Mesendoderm (in vitro differentiated cells): ENCODE measurements around the gene SLC18A2.

Experiments used
- DNase-seq: peaks from one replicate; pipeline ENCODE4 v3.0.0; 2013
- H2AK5ac ChIP-seq: 2 replicates; pipeline ENCODE4 v1.6.1; 2013; ENCODE audit warnings: low read length, inconsistent platforms
- H2BK120ac ChIP-seq: 2 replicates; pipeline ENCODE4 v1.6.1; 2013; ENCODE audit warnings: low read depth, mild to moderate bottlenecking, low read length, moderate library complexity, mixed read lengths
- H2BK15ac ChIP-seq: replicated peaks from 2 replicates; pipeline ENCODE4 v1.6.1; 2013; ENCODE audit warnings: low read depth, mild to moderate bottlenecking, moderate library complexity
- H2BK5ac ChIP-seq: 2 replicates; pipeline ENCODE4 v1.6.1; 2013; ENCODE audit warnings: low read length, inconsistent platforms
- H3K18ac ChIP-seq: 2 replicates; pipeline ENCODE4 v1.6.1; 2013; ENCODE audit warnings: mild to moderate bottlenecking, low read length, mixed read lengths
- H3K23ac ChIP-seq: one replicate; pipeline ENCODE4 v1.6.1; 2013; ENCODE audit warnings: low read length
- H3K27ac ChIP-seq: 2 replicates; pipeline ENCODE4 v1.5.1; 2013; ENCODE audit warnings: low read depth, mild to moderate bottlenecking, inconsistent platforms, low read length, moderate library complexity
- H3K27me3 ChIP-seq: 2 replicates; pipeline ENCODE4 v1.6.1; 2013; ENCODE audit warnings: low read length, control low read depth, mild to moderate bottlenecking, inconsistent platforms; ENCODE audit not compliant: insufficient read depth, poor library complexity
- H3K36me3 ChIP-seq: 2 replicates; pipeline ENCODE4 v1.6.1; 2013; ENCODE audit warnings: low read length, inconsistent platforms; ENCODE audit not compliant: control insufficient read depth, insufficient read depth
- H3K4ac ChIP-seq: one replicate; pipeline ENCODE4 v1.6.1; 2013; ENCODE audit warnings: low read depth, mild to moderate bottlenecking, low read length, moderate library complexity
- H3K4me1 ChIP-seq: 2 replicates; pipeline ENCODE4 v1.6.1; 2013; ENCODE audit warnings: low read depth, low read length, inconsistent platforms; ENCODE audit not compliant: control insufficient read depth
- H3K4me2 ChIP-seq: 2 replicates; pipeline ENCODE4 v1.6.1; 2013; ENCODE audit warnings: low read length
- H3K4me3 ChIP-seq: 2 replicates; pipeline ENCODE4 v1.5.1; 2013; ENCODE audit warnings: mild to moderate bottlenecking, low read length
- H3K56ac ChIP-seq: one replicate; pipeline ENCODE4 v1.6.1; 2013; ENCODE audit warnings: low read length
- H3K79me1 ChIP-seq: 2 replicates; pipeline ENCODE4 v1.6.1; 2013; ENCODE audit warnings: low read length, inconsistent platforms
- H3K79me2 ChIP-seq: 2 replicates; pipeline ENCODE4 v1.6.1; 2013; ENCODE audit warnings: mild to moderate bottlenecking, low read length; ENCODE audit not compliant: control insufficient read depth, insufficient read depth
- H3K9ac ChIP-seq: 2 replicates; pipeline ENCODE4 v1.6.1; 2013; ENCODE audit warnings: low read length, inconsistent platforms
- H4K5ac ChIP-seq: one replicate; pipeline ENCODE4 v1.6.1; 2013; ENCODE audit warnings: low read length
- H4K8ac ChIP-seq: one replicate; pipeline ENCODE4 v1.6.1; 2013; ENCODE audit warnings: low read depth, mild to moderate bottlenecking, control low read depth, low read length, moderate library complexity
- WGBS: extraction: QIAGEN DNeasy Blood & Tissue Kit; methylation state at CpG from one replicate; pipeline ENCODE4 v1.1.7; 2013; ENCODE audit warnings: low lambda C conversion rate, missing lambda C conversion rate; ENCODE audit not compliant: insufficient coverage; ENCODE audit errors: extremely low coverage; 5-methylcytosine and 5-hydroxymethylcytosine counted together

The SLC18A2 gene

GRCh38 chr10:117312430-117312829 is 71.5 kb downstream of the SLC18A2 start:
- Histone ChIP-seq H3K23ac (no peak overlapping the region), H4K8ac (no peak overlapping the region), H2AK5ac (no peak overlapping the region), H3K9ac (no peak overlapping the region), H3K4me2 (no peak overlapping the region), H3K27me3 (no peaks in the 10 kb centered on the region), H3K27ac (no peak overlapping the region), H3K79me2 (no peaks in the 10 kb centered on the region), H3K4me1 (peaks cover 3% of the 10 kb centered on the region), H2BK5ac (no peak overlapping the region), H3K36me3 (no peaks in the 10 kb centered on the region), H3K56ac (no peak overlapping the region), H2BK120ac (no peak overlapping the region), H3K4ac (no peak overlapping the region), H3K79me1 (no peaks in the 10 kb centered on the region), H3K4me3 (no peak overlapping the region), H3K18ac (no peak overlapping the region), H4K5ac (no peak overlapping the region), H2BK15ac (no peak overlapping the region)
- no CpG with 5 or more reads among the region's 4 CpGs for WGBS
- DNase-seq: no peak

GRCh38 chr10:117313641-117314040 is 72.7 kb downstream of the SLC18A2 start:
- Histone ChIP-seq H3K56ac (no peak overlapping the region), H4K5ac (no peak overlapping the region), H3K27ac (no peak overlapping the region), H3K36me3 (no peaks in the 10 kb centered on the region), H3K27me3 (no peaks in the 10 kb centered on the region), H4K8ac (no peak overlapping the region), H3K18ac (no peak overlapping the region), H3K79me2 (no peaks in the 10 kb centered on the region), H2BK120ac (no peak overlapping the region), H3K4me3 (no peak overlapping the region), H3K4ac (no peak overlapping the region), H2BK15ac (no peak overlapping the region), H2AK5ac (no peak overlapping the region), H3K23ac (no peak overlapping the region), H3K79me1 (no peaks in the 10 kb centered on the region), H3K4me1 (peaks cover 3% of the 10 kb centered on the region), H2BK5ac (no peak overlapping the region), H3K4me2 (no peak overlapping the region), H3K9ac (no peak overlapping the region)
- WGBS: no CpG with 5 or more reads among the region's 1 CpG
- DNase-seq: no peak

GRCh38 chr10:117316701-117317100 is 75.8 kb downstream of the SLC18A2 start:
- no peak overlapping the region for H2BK15ac ChIP-seq
- H3K36me3 ChIP-seq: no peaks in the 10 kb centered on the region
- H3K4me1 ChIP-seq: peaks cover 3% of the 10 kb centered on the region
- no peak overlapping the region for H3K27ac ChIP-seq
- H2BK120ac ChIP-seq: no peak overlapping the region
- H3K56ac ChIP-seq: no peak overlapping the region
- no peak overlapping the region for H3K4me3 ChIP-seq
- H4K8ac ChIP-seq: no peak overlapping the region
- no peaks in the 10 kb centered on the region for H3K79me1 ChIP-seq
- no peak overlapping the region for H3K18ac ChIP-seq
- H3K79me2 ChIP-seq: no peaks in the 10 kb centered on the region
- H2BK5ac ChIP-seq: no peak overlapping the region
- no peak overlapping the region for H3K4me2 ChIP-seq
- no peak overlapping the region for H3K4ac ChIP-seq
- WGBS: no CpG with 5 or more reads among the region's 2 CpGs
- DNase-seq: no peak
- H3K23ac ChIP-seq: no peak overlapping the region
- no peak overlapping the region for H3K9ac ChIP-seq
- no peak overlapping the region for H4K5ac ChIP-seq
- H2AK5ac ChIP-seq: no peak overlapping the region
- H3K27me3 ChIP-seq: no peaks in the 10 kb centered on the region

GRCh38 chr10:117318909-117319308 is 78.0 kb downstream of the SLC18A2 start:
- Histone ChIP-seq H3K4me1 (no peaks in the 10 kb centered on the region), H3K27me3 (no peaks in the 10 kb centered on the region), H4K8ac (no peak overlapping the region), H3K56ac (no peak overlapping the region), H3K4ac (no peak overlapping the region), H3K18ac (no peak overlapping the region), H2AK5ac (no peak overlapping the region), H2BK15ac (no peak overlapping the region), H2BK120ac (no peak overlapping the region), H3K79me1 (peaks cover 2% of the 10 kb centered on the region), H3K79me2 (no peaks in the 10 kb centered on the region), H4K5ac (no peak overlapping the region), H3K9ac (no peak overlapping the region), H3K36me3 (no peaks in the 10 kb centered on the region), H2BK5ac (no peak overlapping the region), H3K23ac (no peak overlapping the region), H3K4me2 (no peak overlapping the region), H3K4me3 (no peak overlapping the region), H3K27ac (no peak overlapping the region)
- DNase-seq: no peak

- Histone ChIP-seq H3K36me3 (no peaks in the 10 kb centered on the region), H3K18ac (no peak overlapping the region), H4K5ac (no peak overlapping the region), H3K4me1 (no peaks in the 10 kb centered on the region), H2BK15ac (no peak overlapping the region), H2BK5ac (no peak overlapping the region), H3K27ac (no peak overlapping the region), H3K23ac (no peak overlapping the region), H2AK5ac (no peak overlapping the region), H3K79me1 (peaks cover 2% of the 10 kb centered on the region), H3K56ac (no peak overlapping the region), H3K4me2 (no peak overlapping the region), H3K79me2 (no peaks in the 10 kb centered on the region), H3K4ac (no peak overlapping the region), H4K8ac (no peak overlapping the region), H2BK120ac (no peak overlapping the region), H3K4me3 (no peak overlapping the region), H3K9ac (no peak overlapping the region), H3K27me3 (no peaks in the 10 kb centered on the region)
- no CpG with 5 or more reads among the region's 1 CpG for WGBS
- peak; percentile 38 for DNase-seq
These were observed 79.2 kb downstream of the SLC18A2 start for GRCh38 chr10:117320050-117320665.

GRCh38 chr10:117322260-117322659 is 81.3 kb downstream of the SLC18A2 start:
- Histone ChIP-seq H4K5ac (no peak overlapping the region), H3K4ac (no peak overlapping the region), H3K56ac (no peak overlapping the region), H2AK5ac (no peak overlapping the region), H2BK5ac (no peak overlapping the region), H3K18ac (no peak overlapping the region), H3K79me1 (peaks cover 4% of the 10 kb centered on the region), H3K4me2 (no peak overlapping the region), H3K9ac (no peak overlapping the region), H3K79me2 (no peaks in the 10 kb centered on the region), H3K36me3 (no peaks in the 10 kb centered on the region), H3K4me3 (no peak overlapping the region), H3K27me3 (no peaks in the 10 kb centered on the region), H3K4me1 (no peaks in the 10 kb centered on the region), H4K8ac (no peak overlapping the region), H3K27ac (no peak overlapping the region), H2BK120ac (no peak overlapping the region), H3K23ac (no peak overlapping the region), H2BK15ac (no peak overlapping the region)
- no CpG with 5 or more reads among the region's 4 CpGs for WGBS
- DNase-seq: no peak
